ENCODE measurements around the gene HHATL.

- TF ChIP-seq POLR2AphosphoS5 (IDR thresholded peaks at IDR 0.05; ENCODE audit: low read length) (no peak), CTCF (IDR thresholded peaks at IDR 0.05 in 2 of 3, conservative IDR thresholded peaks at IDR 0.05 in 1 of 3; ENCODE audit: control insufficient read depth in 2 of 3, extremely low read depth in 1 of 3, insufficient read depth in 1 of 3, low read depth in 3 of 3, low read length in 3 of 3) (no peak)
Observed at GRCh38 chr3:42658091-42658770, 44.4 kb downstream of the HHATL start.
